IgD-negative memory B cell (primary cell): ENCODE measurements around the gene MRAP2. TPM values are rescaled to one million over a fixed set of nuclear protein-coding genes. Genes with fewer than 3 reads are reported as not detected.
"Not testable (repeated sequence)": the region's sequence is repeated elsewhere in the genome, so short reads cannot be mapped to it uniquely, and the experiment has no call there.

ENCODE experiments used
- H3K27ac Mint-ChIP-seq, 3 donors: one replicate each; pipeline ENCODE4 v1.8.0; 2020 to 2022; ENCODE audit warnings: mild to moderate bottlenecking in 3 of 3, mixed read lengths in 3 of 3, moderate library complexity in 1 of 3
- H3K27me3 Mint-ChIP-seq: one replicate; pipeline ENCODE4 v1.8.0; 2021; ENCODE audit warnings: mixed read lengths
- H3K36me3 Mint-ChIP-seq: one replicate; pipeline ENCODE4 v1.8.0; 2020; ENCODE audit warnings: mild to moderate bottlenecking, mixed read lengths
- H3K4me1 Mint-ChIP-seq, 3 donors: one replicate each; pipeline ENCODE4 v1.8.0; 2020 to 2022; ENCODE audit warnings: mixed read lengths in 3 of 3, mild to moderate bottlenecking in 1 of 3
- H3K4me3 Mint-ChIP-seq, 4 donors: one replicate each; pipeline ENCODE4 v1.8.0; 2020 to 2022; ENCODE audit warnings: mild to moderate bottlenecking in 4 of 4, mixed read lengths in 4 of 4, moderate library complexity in 3 of 4
- H3K9me3 Mint-ChIP-seq, 3 donors: one replicate each; pipeline ENCODE4 v1.8.0; 2020 to 2021; ENCODE audit warnings: mixed read lengths in 3 of 3, mild to moderate bottlenecking in 1 of 3
- polyA plus RNA-seq: library from polyadenylated mRNA; unstranded; fragments of 300-500 nt; fragmentation: Illumina TruSeq; gene quantifications from one replicate; pipeline ENCODE4 v1.2.3, GENCODE V29; 2021

Gene MRAP2
- polyA plus RNA-seq, 1 donor from 2014 or later, result not detected

GRCh38 chr6:84078335-84078734 lies 44.8 kb downstream of the MRAP2 start:
- H3K4me1 Mint-ChIP-seq, result no peaks in the 10 kb centered on the region
- H3K27ac Mint-ChIP-seq, result no peak overlapping the region
- no peaks in the 10 kb centered on the region for H3K36me3 Mint-ChIP-seq
- peaks cover 0 to 2% (median 1%) of the 10 kb centered on the region in 3 donors for H3K9me3 Mint-ChIP-seq
- H3K4me3 Mint-ChIP-seq, result no peak overlapping the region
- peaks cover 8% of the 10 kb centered on the region for H3K27me3 Mint-ChIP-seq

DNA sequence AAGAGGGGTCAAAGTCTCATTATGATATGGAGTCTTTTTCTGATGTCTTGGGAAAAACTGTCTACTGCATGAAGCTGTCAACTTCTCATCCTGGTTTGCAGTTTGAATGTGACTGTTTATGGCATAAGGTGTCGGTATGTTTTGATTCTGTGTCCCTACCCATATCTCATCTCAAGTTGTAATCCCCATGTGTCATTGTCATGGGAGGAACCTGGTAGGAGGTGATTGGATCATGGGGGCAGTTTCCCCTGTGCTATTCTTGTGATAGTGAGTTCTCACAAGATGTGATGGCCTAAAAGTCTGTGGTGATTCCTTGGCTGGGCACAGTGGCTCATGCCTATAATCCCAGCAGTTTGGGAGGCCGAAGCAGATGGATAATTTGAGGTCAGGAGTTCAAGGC lies 47.6 kb downstream of the MRAP2 start:
- Mint-ChIP-seq H3K9me3 (peaks cover 0 to 1% (median 0%) of the 10 kb centered on the region in 3 donors), H3K4me1 (no peaks in the 10 kb centered on the region), H3K27ac (no peak overlapping the region), H3K4me3 (no peak overlapping the region), H3K27me3 (peaks cover 8% of the 10 kb centered on the region), H3K36me3 (no peaks in the 10 kb centered on the region)

DNA sequence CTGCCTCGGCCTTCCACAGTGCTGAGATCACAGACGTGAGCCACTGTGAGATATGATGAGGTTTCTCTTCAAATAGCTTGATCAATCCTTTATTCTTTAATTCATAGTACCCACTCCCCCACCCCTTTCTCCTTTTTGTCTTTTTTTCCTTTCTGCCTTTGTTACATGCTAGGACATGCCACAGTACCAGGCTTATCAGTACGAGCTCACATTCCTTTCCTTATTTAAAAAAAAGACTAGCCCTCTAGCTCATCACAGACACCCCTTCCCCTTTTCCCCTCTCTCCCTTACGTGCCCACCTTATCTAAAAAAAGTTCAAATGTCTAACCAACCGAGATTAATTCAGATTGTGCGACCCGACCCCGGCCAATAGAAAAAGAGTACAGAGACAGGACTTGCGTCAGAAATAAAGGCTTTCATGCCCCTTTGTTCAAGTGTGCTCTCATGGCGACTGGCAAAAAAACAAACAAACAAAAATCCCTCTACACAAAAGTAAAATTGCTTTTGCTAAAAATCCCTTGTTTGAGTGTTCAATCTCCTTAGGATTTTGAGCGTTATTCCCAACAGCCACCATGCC lies 49.2 kb downstream of the MRAP2 start:
- peaks cover 0 to 1% (median 0%) of the 10 kb centered on the region in 3 donors for H3K9me3 Mint-ChIP-seq
- no peaks in the 10 kb centered on the region for H3K36me3 Mint-ChIP-seq
- H3K27me3 Mint-ChIP-seq, result peaks cover 9% of the 10 kb centered on the region
- H3K4me1 Mint-ChIP-seq, result no peaks in the 10 kb centered on the region
- no peak overlapping the region for H3K4me3 Mint-ChIP-seq
- no peak overlapping the region for H3K27ac Mint-ChIP-seq

GRCh38 chr6:84084705-84085104 lies 51.1 kb downstream of the MRAP2 start:
- H3K27me3 Mint-ChIP-seq, H3K9me3 Mint-ChIP-seq, H3K27ac Mint-ChIP-seq, H3K36me3 Mint-ChIP-seq, H3K4me3 Mint-ChIP-seq, H3K4me1 Mint-ChIP-seq: not testable (repeated sequence)

DNA sequence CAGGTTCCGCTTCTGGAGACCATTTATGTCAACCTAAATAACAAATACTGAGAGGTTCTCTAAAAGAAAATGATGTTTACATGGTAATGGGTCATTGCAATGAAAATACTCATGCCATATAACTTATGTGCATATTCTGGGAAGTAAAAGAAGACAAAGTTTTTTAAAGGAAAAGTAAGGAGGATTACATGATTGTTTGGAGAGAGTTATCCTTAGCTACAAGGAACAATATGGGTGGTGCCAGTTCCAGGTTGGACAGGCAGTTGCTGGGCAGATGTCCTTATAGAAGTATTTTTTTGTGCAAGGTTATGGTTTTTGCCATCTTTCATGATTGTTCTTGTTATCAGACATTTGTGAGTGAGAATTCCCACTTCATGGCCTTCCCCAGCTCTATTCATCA lies 52.5 kb downstream of the MRAP2 start:
- H3K9me3 Mint-ChIP-seq, result peaks cover 0 to 1% (median 1%) of the 10 kb centered on the region in 3 donors

GRCh38 chr6:84086545-84087429 lies 53.2 kb downstream of the MRAP2 start:
- H3K4me1 Mint-ChIP-seq, result no peaks in the 10 kb centered on the region
- peaks cover 6% of the 10 kb centered on the region for H3K27me3 Mint-ChIP-seq
- no peak overlapping the region for H3K4me3 Mint-ChIP-seq
- H3K36me3 Mint-ChIP-seq, result no peaks in the 10 kb centered on the region
- no peak overlapping the region for H3K27ac Mint-ChIP-seq
- H3K9me3 Mint-ChIP-seq, result peaks cover 0 to 1% (median under 1%) of the 10 kb centered on the region in 3 donors

More for the DNA sequence above, 52.5 kb downstream of the MRAP2 start:
- Mint-ChIP-seq H3K4me3 (no peak overlapping the region), H3K27me3 (peaks cover 6% of the 10 kb centered on the region), H3K4me1 (no peaks in the 10 kb centered on the region), H3K36me3 (no peaks in the 10 kb centered on the region), H3K27ac (no peak overlapping the region)

DNA sequence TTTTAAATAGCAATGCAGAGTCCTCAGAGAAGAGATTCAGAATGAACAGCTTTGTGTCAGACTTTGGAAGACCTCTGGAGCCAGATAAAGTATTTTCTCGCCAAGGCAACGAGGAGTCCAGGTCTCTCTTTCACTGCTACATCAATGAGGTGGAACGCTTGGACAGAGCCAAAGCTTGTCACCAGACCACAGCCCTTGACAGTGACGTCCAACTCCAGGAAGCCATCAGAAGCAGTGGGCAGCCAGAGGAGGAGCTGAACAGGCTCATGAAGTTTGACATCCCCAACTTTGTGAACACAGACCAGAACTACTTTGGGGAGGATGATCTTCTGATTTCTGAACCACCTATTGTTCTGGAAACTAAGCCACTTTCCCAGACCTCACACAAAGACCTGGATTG lies 55.5 kb downstream of the MRAP2 start:
- Mint-ChIP-seq H3K9me3 (peaks cover 0 to 1% (median 0%) of the 10 kb centered on the region in 3 donors), H3K4me1 (peaks cover 0 to 7% (median 3%) of the 10 kb centered on the region in 3 donors), H3K4me3 (no peak overlapping the region), H3K27me3 (peaks cover 1% of the 10 kb centered on the region), H3K36me3 (no peaks in the 10 kb centered on the region), H3K27ac (no peak overlapping the region)

DNA sequence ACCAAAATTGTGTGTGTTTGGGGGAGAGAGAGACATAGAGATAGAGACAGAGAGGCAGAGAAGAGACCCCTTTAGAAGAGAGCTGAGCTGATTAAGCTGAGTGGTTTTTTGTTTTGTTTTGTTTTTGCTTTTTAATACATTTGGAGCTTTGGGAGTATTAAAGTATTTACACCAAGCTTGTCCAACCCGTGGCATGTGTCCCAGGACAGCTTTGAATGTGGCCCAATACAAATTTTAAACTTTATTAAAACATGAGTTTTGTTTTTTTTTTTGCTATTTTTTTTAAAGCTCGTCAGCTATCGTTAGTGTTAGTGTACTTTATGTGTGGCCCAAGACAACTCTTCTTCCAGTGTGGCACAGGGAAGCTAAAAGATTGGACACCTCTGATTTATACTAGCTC lies 56.0 kb downstream of the MRAP2 start:
- H3K4me1 Mint-ChIP-seq, result peaks cover 0 to 7% (median 3%) of the 10 kb centered on the region in 3 donors
- H3K36me3 Mint-ChIP-seq, result no peaks in the 10 kb centered on the region
- peaks cover 1% of the 10 kb centered on the region for H3K27me3 Mint-ChIP-seq
- H3K4me3 Mint-ChIP-seq, result no peak overlapping the region
- no peak overlapping the region for H3K27ac Mint-ChIP-seq
- H3K9me3 Mint-ChIP-seq, result peaks cover 0 to 1% (median 0%) of the 10 kb centered on the region in 3 donors

GRCh38 chr6:84093441-84094435 lies 60.2 kb downstream of the MRAP2 start:
- H3K4me3 Mint-ChIP-seq, result no peak overlapping the region
- H3K36me3 Mint-ChIP-seq, result no peaks in the 10 kb centered on the region
- H3K27me3 Mint-ChIP-seq, result no peaks in the 10 kb centered on the region
- H3K4me1 Mint-ChIP-seq, result peaks cover 0 to 7% (median 3%) of the 10 kb centered on the region in 3 donors
- H3K9me3 Mint-ChIP-seq, result peaks cover 0 to 3% (median 0%) of the 10 kb centered on the region in 3 donors
- peak overlapping the region in 2 of 3 donors; percentile 8 to 10 for H3K27ac Mint-ChIP-seq

DNA sequence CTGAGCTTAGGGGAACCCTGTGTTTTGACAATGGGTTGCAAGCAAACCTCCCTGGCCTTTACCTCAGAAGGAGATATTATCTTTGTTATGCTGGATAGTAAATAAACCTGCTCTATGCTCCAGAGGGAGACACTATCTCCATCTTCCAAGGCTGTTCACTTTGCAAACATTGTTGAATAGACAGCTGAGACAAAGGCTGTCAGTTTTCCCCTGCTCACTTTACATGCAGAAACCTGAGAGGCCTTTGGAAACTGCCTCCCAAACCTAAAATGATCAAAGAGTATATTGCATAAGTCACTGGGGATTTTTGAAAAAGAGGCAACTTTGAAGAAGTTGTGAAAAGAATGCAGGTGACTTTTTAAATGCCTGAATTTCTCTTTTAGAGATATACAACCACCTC lies 61.6 kb downstream of the MRAP2 start:
- Mint-ChIP-seq H3K4me3 (no peak overlapping the region), H3K27me3 (peaks cover 1% of the 10 kb centered on the region), H3K4me1 (peaks cover 0 to 7% (median 3%) of the 10 kb centered on the region in 3 donors), H3K27ac (no peak overlapping the region), H3K36me3 (no peaks in the 10 kb centered on the region), H3K9me3 (peaks cover 0 to 1% (median 0%) of the 10 kb centered on the region in 3 donors)

DNA sequence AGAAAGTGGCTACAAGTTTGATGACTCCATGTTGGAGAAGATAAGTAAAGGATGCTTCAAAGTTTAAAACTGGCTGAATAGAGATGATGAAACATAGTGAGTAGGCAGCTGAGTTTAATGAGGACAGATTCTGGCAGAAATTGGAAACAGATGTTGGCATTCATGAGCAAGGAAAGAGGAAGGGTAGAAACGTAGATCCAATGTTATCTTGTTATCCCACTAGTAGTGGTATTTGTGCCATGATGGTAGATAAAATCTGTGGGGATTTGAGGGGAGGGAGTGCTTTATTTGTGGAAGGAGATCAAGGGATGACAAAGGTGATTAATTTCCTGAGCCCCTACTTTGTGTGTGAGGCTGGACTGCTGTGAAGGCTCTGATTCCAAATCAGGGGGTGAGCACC lies 69.5 kb downstream of the MRAP2 start:
- H3K4me1 Mint-ChIP-seq, result peaks cover 0 to 1% (median 0%) of the 10 kb centered on the region in 3 donors
- no peak overlapping the region for H3K4me3 Mint-ChIP-seq
- peaks cover 2 to 3% (median 2%) of the 10 kb centered on the region in 3 donors for H3K9me3 Mint-ChIP-seq
- no peaks in the 10 kb centered on the region for H3K36me3 Mint-ChIP-seq
- H3K27ac Mint-ChIP-seq, result no peak overlapping the region
- peaks cover 1% of the 10 kb centered on the region for H3K27me3 Mint-ChIP-seq

- H3K27me3 Mint-ChIP-seq, H3K9me3 Mint-ChIP-seq, H3K4me3 Mint-ChIP-seq, H3K36me3 Mint-ChIP-seq, H3K4me1 Mint-ChIP-seq: not testable (repeated sequence)
- H3K27ac Mint-ChIP-seq, result peak overlapping the region in 1 of 3 donors; percentile 13
Measured at GRCh38 chr6:84105215-84105924, 71.8 kb downstream of the MRAP2 start.

DNA sequence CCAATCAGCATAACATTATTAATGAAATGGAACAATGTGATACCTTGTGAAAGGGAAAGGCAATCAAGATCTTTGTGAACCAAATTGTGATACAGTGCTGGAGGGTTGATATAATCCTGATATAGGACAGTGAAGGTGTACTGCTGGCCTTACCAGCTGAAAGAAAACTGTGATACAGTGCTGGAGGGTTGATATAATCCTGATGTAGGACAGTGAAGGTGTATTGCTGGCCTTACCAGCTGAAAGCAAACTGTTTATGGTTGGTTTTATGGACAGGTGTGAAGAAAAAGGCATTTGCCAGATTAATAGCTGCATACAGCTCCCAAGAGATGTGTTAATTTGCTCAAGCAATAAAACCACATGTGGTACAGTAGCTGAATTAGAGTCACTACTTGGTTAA lies 73.9 kb downstream of the MRAP2 start:
- H3K36me3 Mint-ChIP-seq, result no peaks in the 10 kb centered on the region
- H3K9me3 Mint-ChIP-seq, result peaks cover 0 to 3% (median 2%) of the 10 kb centered on the region in 3 donors
- H3K4me1 Mint-ChIP-seq, result no peaks in the 10 kb centered on the region
- no peak overlapping the region for H3K27ac Mint-ChIP-seq
- H3K27me3 Mint-ChIP-seq, result peaks cover 1% of the 10 kb centered on the region
- no peak overlapping the region for H3K4me3 Mint-ChIP-seq

GRCh38 chr6:84111351-84111750 lies 77.8 kb downstream of the MRAP2 start:
- H3K4me3 Mint-ChIP-seq, H3K27ac Mint-ChIP-seq, H3K9me3 Mint-ChIP-seq, H3K27me3 Mint-ChIP-seq, H3K36me3 Mint-ChIP-seq, H3K4me1 Mint-ChIP-seq: not testable (repeated sequence)
